GM12878 (cell line): Measurements from ENCODE around the gene BSN.

ENCODE experiments used
- BRCA1 ChIP-seq: IDR thresholded peaks from 2 replicates; pipeline ENCODE4 v1.6.1; 2011; ENCODE audit warnings: low read depth, low read length, improper control_type of control experiment
- CTCF ChIP-seq, 3 experiments: IDR thresholded peaks in 2 of 3; conservative IDR thresholded peaks in 1 of 3; 2 replicates each; pipeline ENCODE4 v1.5.1; 2011; ENCODE audit warnings: low read depth in 3 of 3, low read length in 3 of 3, mild to moderate bottlenecking in 3 of 3, control low read depth in 2 of 3, moderate library complexity in 2 of 3, inconsistent platforms in 1 of 3, mixed read lengths in 1 of 3; ENCODE audit not compliant: control insufficient read depth in 2 of 3, insufficient read depth in 1 of 3; ENCODE audit errors: extremely low read depth in 1 of 3
- E2F4 ChIP-seq: IDR thresholded peaks from 2 replicates; pipeline ENCODE4 v1.6.1; 2012; ENCODE audit warnings: low read depth, low read length, improper control_type of control experiment
- ELK1 ChIP-seq: IDR thresholded peaks from 2 replicates; pipeline ENCODE4 v1.6.1; 2012; ENCODE audit warnings: low read depth, low read length, improper control_type of control experiment
- EP300 ChIP-seq, 2 experiments: fragments of 150-350 bp in 1 of 2; IDR thresholded peaks; 2 replicates each; pipeline ENCODE4 v1.6.1; 2011 to 2012; ENCODE audit warnings: low read depth in 2 of 2, low read length in 2 of 2, borderline replicate concordance in 1 of 2, improper control_type of control experiment in 1 of 2, inconsistent platforms in 1 of 2; ENCODE audit not compliant: control insufficient read depth in 1 of 2
- MAX ChIP-seq: IDR thresholded peaks from 2 replicates; pipeline ENCODE4 v1.6.1; 2012; ENCODE audit warnings: low read depth, low read length, improper control_type of control experiment
- MXI1 ChIP-seq: fragments of 150-350 bp; IDR thresholded peaks from 2 replicates; pipeline ENCODE4 v1.6.1; 2011; ENCODE audit warnings: low read depth, mild to moderate bottlenecking, inconsistent platforms, low read length, improper control_type of control experiment
- REST ChIP-seq: IDR thresholded peaks from 2 replicates; pipeline ENCODE4 v1.6.1; 2012; ENCODE audit warnings: mild to moderate bottlenecking, low read depth, low read length
- SMC3 ChIP-seq: IDR thresholded peaks from 2 replicates; pipeline ENCODE4 v1.6.1; 2011; ENCODE audit warnings: low read length, improper control_type of control experiment, borderline replicate concordance
- SPI1 ChIP-seq: IDR thresholded peaks from 2 replicates; pipeline ENCODE4 v1.6.1; 2011; ENCODE audit warnings: low read depth, mild to moderate bottlenecking, low read length, moderate library complexity, borderline replicate concordance; ENCODE audit not compliant: insufficient read depth
- SRF ChIP-seq, 2 experiments: IDR thresholded peaks; 2 replicates each; pipeline ENCODE4 v1.6.1; 2011; ENCODE audit warnings: low read depth in 2 of 2, low read length in 2 of 2, mild to moderate bottlenecking in 1 of 2, moderate library complexity in 1 of 2
- TAF1 ChIP-seq: IDR thresholded peaks from 2 replicates; pipeline ENCODE4 v1.6.1; 2011; ENCODE audit warnings: mild to moderate bottlenecking, low read depth, low read length, borderline replicate concordance

- TF ChIP-seq CTCF (IDR thresholded peaks at IDR 0.05 in 2 of 3, conservative IDR thresholded peaks at IDR 0.05 in 1 of 3; ENCODE audit: control insufficient read depth in 2 of 3, extremely low read depth in 1 of 3, insufficient read depth in 1 of 3, low read depth in 3 of 3, low read length in 3 of 3) (no peak), SPI1 (no peak), MAX (no peak), TAF1 (no peak), REST (no peak), E2F4 (no peak), BRCA1 (no peak), MXI1 (no peak), EP300 (IDR thresholded peaks at IDR 0.05; ENCODE audit: borderline replicate concordance in 1 of 2, control insufficient read depth in 1 of 2, low read depth in 2 of 2, low read length in 2 of 2) (no peak), SMC3 (no peak), ELK1 (no peak), SRF (IDR thresholded peaks at IDR 0.05; ENCODE audit: low read depth in 2 of 2, low read length in 2 of 2) (no peak)
Observed at GRCh38 chr3:49601358-49602048, 47.2 kb downstream of the BSN start.
